HG03175 (cell line): Measurements from ENCODE around the gene ABCA13.

Experiments
- ATAC-seq: cut with Tn5 transposase; IDR thresholded peaks from one replicate; pipeline ENCODE4 v1.9.1; 2021; ENCODE audit warnings: mild to moderate bottlenecking, moderate library complexity; ENCODE audit not compliant: unreplicated experiment

Gene ABCA13

DNA sequence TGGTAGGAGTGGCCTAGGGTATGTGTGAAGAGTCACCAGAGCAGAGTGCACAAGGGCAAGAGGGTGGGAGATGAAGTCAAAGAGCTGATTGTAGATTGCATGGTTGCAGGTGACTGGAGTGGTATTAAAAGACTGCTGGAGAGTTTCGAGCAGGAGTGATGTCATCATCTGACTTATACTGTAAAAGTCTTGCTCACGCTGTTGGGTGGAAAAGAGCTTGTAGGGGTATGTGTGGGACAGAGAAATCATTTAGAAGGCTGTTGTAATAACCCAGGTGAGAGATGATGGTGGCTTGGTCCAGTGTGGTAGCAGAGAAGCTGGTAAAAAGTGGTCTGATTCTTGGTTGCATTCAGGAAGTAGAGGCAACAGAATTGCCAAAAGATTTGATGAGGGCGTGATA, 184.1 kb downstream of the ABCA13 start:
- no peak for ATAC-seq

DNA sequence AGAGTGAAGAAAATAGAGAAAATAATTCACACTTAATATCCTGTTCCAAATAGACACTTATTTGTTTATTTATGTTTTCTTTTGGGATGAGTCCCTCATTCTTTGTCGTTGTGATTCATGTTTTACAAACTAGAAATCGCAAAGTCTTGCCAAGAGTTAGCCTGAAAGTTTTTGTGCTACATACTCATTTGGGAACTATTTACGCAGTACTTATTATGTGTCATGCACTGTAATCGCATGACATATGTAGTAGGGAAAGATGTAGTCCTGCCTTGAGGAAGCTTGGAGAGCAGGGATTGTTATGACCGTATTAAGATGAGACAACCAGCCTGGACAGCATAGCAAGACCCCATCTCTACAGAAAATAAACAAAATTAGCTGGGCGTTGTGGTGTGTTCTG, 189.3 kb downstream of the ABCA13 start:
- no peak for ATAC-seq

DNA sequence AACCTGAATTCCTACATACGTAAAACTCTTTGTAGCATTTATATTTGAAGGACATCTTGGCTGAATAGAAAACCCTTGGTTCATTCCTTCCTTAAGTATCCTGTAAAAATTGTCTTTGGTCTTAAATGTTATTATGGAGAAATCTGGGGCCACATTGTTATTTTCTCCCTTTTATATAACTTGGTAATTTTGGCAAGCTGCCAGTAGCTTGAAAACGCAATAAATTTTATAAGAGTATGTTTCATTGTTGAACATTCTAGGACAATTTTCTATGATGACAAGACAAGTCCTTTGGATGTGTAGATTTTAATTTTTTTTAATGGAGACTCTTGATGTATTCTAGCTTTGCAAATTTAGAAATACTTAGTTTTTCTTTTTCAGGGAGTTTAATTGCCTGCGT, 191.9 kb downstream of the ABCA13 start:
- no peak for ATAC-seq

DNA sequence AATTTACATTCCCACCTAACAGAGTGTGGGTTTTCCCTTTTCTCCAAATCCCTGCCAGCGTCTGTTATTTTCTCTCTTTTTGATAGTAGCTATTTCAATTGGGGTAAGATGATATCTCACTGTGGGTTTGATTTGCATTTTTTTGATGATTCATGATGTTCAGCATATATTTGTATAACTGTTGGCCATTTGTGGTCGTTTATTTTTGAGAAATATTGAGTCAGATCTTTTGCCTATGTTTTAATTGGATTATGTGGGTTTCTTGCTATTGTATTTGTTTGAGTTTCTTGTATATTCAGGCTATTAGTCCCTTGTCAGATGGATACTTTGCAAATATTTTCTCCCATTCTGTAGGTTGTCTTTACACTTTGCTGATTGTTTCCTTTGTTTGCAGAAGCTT, 193.8 kb downstream of the ABCA13 start:
- ATAC-seq = no peak

DNA sequence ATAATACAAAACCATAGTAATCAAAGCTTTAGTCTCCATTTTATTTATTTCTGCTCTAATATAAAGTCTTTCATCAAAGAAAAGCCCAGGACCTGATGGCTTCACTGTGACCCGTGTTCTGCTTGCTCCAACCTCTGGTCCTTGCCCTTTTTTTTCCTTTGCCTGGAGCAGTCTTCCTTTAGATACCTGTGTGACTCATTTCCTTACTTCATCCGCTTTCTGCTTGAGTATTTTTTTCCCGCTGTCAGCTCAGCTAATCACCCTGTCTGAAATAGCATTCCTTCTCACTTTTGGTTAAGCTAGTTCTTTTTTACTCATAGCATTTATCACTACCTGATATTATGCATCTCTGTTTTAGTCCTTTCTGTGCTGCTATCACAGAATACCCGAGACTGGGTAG, 194.8 kb downstream of the ABCA13 start:
- no peak for ATAC-seq

DNA sequence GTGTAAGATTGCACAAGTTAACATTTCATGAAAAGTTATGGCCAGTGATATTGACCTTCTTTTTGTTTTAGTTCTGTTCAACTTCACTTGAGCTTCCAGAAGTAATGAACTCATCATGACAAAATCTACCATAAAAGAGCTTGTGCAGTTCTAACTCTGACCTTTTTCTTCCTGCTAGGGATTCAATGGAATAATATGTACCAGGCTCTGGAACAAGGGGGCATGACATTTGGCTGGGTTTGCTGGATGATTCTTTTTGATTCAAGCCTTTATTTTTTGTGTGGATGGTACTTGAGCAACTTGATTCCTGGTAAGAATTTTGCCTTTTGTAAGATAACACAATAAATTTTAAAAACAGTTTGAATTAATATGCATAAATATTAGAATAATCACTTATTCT, 205.0 kb downstream of the ABCA13 start:
- ATAC-seq = no peak

DNA sequence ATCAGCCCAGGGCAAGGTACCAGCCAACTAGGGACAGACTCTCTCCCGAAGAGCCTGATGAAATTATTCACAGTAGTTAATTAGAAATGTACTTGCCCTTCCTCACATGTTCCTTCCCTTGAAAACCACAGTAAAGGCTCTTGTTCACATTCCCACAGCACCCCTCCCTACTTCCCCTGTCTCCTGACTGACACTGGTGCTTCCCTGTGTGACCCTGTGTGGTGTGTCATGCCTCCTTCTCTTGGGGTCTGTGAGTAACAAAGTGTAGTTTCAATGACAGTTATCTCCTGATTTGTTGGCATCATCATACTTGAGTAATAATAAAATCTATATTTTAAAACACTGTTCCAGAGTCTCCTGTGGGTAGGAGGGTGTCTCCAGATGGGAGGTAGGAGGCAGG, 209.7 kb downstream of the ABCA13 start:
- ATAC-seq = no peak

DNA sequence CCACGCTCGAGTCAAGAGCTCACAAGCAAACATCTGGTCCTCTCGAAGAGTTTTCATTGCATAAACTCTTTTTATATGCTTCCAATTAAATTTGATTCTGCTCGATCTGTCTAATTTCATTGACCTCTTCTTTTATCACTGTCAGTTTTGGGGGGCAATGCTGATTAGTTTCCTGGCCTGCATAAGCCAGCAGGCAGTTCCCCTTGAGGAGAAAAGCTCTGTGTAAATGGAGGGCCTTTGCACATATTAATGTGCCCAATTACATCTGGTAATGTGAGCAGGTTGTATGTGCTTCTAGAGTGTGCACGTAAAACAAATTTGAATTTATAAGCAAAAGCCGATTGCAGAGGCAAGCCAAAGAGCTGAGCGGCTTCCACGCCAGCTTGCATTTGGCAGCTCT, 210.3 kb downstream of the ABCA13 start:
- ATAC-seq = no peak

DNA sequence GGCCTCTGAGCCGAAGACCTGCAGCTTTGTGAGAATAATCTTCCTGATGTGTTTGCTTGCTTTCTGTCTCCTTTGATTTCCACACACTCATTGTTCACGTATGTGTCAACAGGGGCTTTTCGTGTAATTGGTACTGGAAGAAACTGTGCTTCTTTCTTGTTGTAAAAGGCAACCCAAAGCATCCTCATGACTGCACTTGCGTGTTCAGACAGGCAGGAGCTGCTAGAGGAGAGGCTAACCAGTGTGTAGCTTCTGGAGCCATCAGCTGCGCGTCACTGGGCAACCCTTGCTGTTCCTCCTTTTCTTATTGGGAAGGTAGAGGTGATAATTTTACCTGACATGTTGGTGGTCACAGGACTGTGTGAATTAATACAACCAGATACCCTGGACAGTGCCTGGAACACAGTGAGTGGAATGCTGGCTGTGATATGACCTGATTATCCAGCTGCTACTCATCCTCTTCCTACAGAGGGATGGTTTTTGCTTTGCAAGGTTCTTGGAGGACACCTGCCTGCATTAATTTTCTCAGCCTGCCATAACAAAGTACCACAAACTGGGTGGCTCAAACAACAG, 213.0 kb downstream of the ABCA13 start:
- ATAC-seq = no peak

DNA sequence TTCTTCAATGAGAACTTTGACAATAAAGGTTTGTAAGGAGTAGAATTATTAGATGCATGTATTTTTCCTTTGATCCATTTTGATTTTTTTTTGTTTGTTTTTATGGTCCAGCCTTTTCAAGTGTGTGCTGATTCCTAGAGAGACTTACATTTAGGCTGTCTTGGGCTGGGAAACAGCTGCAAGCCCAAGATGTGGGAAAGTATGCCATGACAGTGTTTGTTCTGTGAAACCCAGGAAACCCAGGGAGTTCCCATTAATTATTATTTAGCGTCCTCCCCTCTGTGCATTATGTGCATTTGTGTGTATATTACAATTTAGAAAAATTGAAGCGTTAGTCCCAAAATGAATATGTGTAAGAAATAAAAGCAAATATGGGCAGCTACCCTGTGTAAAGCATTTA, 216.7 kb downstream of the ABCA13 start:
- ATAC-seq = no peak

DNA sequence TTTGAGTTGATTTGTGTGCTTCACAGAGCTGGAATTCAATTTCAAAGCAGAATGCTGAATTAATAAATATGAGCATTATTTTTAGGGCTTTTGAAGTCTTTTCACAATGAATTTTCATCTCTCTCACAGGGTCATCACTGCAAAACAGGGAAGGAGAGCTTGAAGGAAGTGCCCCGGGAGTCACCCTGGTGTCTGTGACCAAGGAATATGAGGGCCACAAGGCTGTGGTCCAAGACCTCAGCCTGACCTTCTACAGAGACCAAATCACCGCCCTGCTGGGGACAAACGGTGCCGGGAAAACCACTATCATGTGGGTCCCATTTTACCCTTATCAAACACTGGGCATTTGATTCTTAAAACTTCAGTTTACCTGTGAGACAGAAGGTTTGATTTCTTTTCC, 217.7 kb downstream of the ABCA13 start:
- ATAC-seq = no peak

DNA sequence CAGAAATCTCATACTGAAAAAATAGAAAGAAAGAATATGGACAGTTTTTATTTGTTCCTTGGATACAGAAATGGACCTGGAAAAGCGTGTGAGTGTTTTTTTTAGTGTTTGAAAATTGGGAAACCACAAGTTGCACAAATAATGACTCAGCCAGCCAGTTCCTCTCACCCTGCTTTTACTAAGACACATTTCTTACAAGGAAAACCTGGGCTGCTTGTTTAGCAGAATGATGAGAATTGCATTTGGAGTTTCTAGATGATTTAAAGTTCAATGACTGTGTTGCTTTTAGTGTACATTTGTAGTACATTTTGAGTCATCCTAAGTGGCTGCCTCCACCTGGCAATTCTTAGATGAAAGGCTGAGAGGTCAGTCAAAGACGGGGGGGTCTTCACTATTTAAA, 218.7 kb downstream of the ABCA13 start:
- no peak for ATAC-seq

DNA sequence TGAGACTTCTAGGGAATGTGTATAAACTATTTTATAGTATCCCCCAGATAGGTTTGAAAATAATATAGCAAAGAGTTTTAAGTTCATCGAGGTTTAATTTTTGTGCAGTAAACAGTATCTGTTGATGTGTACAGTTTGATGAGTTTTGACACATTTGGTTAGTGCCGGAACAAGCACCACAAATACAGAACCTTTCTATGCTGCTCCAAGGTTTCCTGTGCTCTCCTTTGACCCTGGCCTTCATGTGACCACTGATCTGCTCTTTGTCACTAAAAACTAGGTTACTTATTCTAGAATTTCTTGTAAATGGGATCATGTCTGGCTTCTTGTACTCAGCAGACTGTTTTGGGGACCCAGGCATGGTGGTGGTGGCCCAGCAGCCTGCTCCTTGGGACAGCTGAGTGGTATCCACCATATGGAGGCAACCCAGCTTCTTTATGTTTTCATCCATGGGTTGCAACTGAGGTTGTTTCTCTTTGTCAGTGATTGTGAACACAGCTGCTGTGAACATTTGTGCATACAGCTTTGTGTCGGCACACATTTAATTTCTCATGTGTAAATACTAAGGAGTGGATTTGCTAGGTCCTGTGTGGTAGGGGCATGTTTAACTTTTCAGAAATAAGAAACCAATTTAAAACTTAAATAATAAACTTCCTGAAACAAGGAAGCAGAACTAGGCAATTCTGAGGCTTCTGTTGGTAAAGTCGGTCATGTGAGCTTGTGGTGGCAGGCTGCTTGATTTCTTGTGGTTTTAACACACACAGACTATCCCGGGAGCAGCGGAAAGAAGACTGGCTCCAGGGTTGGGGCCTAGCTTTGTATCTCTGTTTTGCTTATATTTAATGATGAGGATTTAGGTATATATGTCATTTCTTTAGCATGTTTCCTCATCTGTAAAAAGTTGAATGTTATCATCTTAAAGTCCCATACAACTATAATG, 219.4 kb downstream of the ABCA13 start:
- no peak for ATAC-seq

DNA sequence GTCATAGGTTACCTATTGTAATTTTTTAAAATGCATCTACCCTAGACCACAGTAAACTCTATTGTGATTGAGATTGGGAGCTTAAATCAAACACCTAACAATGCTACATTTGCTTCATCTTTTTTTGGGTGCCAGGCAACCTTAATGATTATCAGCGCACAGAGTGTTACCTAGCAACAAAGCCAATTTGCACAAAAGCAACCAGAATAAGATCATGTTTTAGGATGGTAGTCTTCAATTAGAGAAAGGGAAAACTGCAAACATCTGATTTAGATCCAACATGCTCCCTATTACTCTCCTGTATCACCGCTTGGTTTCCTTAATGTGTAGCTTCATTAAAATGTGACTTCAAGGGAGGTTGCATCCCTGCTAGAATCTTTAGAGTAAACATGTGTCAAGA, 226.9 kb downstream of the ABCA13 start:
- no peak for ATAC-seq

DNA sequence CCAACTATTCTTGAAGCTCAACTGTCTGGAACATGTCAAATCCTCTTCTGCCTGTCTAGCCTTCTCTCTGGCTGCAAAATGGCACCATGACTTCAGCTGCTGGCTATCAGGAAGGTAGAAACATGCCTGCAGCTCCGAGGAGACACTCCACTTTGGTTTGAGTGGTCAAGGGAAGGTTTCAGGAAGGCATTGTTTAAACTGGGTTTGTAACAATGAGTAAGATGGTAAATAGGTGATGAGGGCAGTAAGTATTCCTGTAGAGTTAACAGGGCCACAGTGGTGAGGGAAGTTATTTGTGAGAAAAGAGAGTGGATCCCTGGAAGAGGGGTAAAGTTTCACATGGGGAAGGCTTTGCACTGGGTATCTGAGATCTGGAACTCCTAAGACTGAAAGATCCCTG, 231.5 kb downstream of the ABCA13 start:
- no peak for ATAC-seq

DNA sequence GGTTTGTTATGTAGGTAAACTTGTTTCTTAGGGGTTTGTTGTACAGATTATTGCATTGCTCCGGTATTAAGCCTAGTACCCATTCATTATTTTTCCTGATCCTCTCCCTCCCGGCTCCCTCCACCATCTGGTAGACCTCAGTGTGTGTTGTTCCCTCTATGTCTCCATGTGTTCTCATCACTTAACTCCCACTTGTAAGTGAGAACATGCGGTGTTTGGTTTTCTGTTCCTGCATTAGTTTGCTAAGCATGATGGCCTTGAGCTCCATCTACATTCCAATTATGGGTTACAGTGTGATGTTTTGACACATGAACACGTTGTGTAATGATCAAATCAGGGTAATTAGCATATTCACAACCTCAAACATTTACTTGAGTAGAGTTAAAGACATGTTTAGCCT, 237.5 kb downstream of the ABCA13 start:
- no peak for ATAC-seq

DNA sequence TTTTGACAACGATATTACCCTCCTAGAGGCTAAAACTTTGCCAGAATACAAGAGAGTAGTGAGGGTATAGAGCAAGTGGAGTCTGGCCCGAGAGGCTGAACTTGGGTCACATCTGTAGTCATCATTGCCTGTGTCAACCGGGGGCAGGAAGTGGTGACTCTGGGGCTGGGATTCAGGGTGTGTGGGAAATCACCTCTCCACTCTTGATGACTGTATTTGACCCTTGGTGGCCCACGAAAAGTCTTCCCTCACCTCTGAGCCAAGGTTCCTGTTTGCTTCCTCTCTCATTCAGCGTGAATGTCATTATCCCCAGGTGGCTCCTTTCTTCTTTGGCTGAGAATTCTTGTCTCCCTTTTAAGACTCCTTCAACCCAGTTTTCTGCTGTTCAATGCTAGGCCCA, 240.4 kb downstream of the ABCA13 start:
- ATAC-seq = no peak

DNA sequence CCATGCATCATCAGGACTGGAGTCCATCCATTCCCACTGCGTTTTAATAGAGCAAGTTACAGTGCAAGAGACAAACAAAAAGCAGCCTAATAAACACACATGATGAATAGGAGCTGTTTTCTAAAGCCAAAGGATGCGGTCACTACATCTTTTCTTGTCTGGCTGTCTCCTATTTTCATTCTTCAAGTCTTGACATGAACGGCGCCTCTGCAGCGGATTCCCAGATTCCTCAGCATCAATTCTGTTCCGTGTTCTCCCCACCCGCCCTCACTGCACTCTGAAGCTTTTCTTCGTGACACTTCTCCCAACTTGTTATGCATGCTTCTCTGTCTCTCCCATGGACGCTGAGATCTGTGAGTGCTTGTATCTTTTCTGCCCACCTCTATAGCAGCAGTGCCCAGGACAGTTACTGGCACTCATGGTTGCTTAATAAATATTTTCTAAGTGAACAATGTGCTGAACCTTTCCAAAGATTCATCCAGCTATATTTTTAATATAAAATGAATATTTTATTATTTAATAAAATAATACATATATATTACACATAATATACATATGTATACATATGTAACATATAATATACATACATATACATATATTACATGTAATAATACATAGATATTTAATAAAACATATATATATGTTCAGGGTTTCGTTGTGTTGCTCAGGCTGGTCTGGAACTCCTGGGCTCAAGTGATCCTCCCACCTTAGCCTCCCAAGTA, 242.9 kb downstream of the ABCA13 start:
- ATAC-seq = no peak

DNA sequence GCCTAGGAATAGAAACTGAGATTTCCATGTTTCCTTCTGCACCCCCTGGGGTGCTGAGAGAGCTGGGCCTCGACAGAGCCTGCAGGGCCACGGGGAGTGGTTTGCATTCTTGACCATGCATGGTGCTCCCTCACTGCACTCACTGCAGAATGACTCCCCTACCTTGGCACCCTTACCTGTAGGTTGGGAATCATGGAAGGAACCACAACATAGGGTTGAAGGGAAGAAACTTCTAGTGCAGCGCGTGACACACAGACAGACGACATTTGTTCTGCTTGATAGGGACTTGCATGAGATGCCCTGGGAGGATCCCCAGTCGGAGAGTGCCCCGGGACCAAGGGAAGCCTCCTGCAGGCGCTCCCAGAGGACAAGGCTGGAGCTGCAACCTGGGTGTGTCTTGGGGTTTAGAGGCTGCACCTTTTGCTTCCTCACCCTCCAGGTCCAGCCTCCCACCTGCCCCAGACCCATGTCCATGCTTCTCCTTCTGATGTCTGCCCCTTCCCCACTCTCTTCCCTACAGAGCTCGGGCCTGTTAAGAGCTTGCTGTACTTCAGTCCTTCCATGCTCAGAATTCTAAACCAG, 245.2 kb downstream of the ABCA13 start:
- ATAC-seq = no peak

DNA sequence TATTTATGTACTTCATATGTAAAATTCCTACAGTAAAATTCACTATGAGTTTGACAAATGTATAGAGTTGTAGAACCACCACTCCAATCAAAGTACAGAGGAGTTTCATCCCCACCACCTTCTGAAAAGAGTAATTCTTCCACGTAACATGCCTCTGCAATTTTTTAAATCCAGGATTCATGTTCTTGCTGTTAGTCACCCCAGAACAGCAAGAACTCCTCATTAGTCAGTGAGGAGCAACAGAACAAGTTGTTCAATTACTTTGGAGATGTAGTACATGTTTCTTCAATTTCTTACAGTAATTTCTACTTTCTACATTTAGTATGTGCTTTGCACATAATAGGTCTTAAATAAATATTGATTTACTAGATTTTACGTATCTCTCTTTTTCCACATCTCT, 248.1 kb downstream of the ABCA13 start:
- ATAC-seq = no peak

DNA sequence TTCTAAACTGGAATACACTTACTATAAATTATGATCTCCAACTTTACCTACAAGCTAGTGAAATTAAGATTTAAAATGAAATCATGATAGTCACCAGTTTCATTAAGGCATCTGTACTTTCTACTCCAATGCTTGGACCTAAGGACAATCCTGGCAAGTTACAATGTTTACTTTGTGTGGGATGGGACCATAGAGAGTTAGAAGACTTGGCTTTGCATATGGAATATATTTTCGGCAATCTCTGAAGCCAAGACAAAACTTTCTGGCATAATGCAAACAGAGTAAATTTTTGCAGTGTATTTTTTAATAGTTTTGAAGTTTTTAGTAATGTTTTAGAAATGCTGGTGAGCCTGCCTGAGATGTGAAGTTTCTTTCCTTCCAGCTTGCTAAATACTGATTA, 248.9 kb downstream of the ABCA13 start:
- ATAC-seq = no peak

DNA sequence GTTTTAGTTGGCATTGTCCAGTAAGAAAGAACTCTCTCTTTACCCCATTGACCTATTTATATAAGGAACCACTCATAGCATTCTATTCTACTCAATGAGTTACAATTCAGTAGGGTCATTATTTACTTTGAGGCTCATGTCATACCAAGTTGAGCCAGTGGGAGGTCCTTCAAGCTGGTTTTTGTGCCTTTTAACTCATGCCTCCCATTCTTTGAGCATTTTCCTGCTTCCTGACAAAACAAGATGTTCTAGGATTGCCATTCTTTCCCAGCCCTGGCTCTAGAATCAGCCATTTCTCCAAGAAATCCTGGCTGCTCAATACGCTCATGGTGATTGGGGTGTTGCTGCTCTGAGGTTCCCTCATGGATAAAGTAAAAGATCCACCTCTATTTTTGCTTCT, 250.1 kb downstream of the ABCA13 start:
- no peak for ATAC-seq
